ENCODE measurements around the gene SLC13A4.

GRCh38 chr7:135758531-135758932 lies 30.5 kb upstream of the SLC13A4 start:
- TF ChIP-seq EZH2 (IDR thresholded peaks at IDR 0.05; ENCODE audit: low read length): no peak
- no peak for TF ChIP-seq CTCF (optimal IDR thresholded peaks at IDR 0.05 in 1 of 3, IDR thresholded peaks at IDR 0.05 in 1 of 3, conservative IDR thresholded peaks at IDR 0.05 in 1 of 3; ENCODE audit: extremely low read depth in 1 of 3, insufficient read depth in 2 of 3, low read length in 3 of 3)

Measured in keratinocyte (primary cell).